Endothelial cell of umbilical vein (primary cell): ENCODE measurements around the gene SCAPER. TPM values are rescaled to one million over a fixed set of nuclear protein-coding genes. Genes with fewer than 3 reads are reported as not detected.
"Not testable (repeated sequence)": the region's sequence is repeated elsewhere in the genome, so short reads cannot be mapped to it uniquely, and the experiment has no call there.

Experiments
- BruUV-seq: library from RNA; stranded (reverse); fragments of 400-500 nt; replicated peaks from 2 replicates; lab custom pipeline; 2021; lab: Mats Ljungman, UMichigan
- CTCF ChIA-PET: fragments of 300-600, 350-600 bp; sonication (Branson Sonifier 250); formaldehyde crosslinking; loops from one replicate; lab custom pipeline; 2021; ENCODE audit warnings: antibody characterized with exemption, inconsistent platforms; lab: Charles Lee
- POLR2A ChIA-PET: fragments of 300-600, 350-600 bp; sonication (Branson Sonifier 250); formaldehyde crosslinking; loops from one replicate; lab custom pipeline; 2021; ENCODE audit warnings: antibody characterized with exemption, inconsistent platforms; lab: Charles Lee
- DNase-seq: peaks from one replicate; pipeline ENCODE4 v3.0.0-alpha.2; 2011; ENCODE audit warnings: low read depth, low spot score
- FAIRE-seq: peaks from 2 replicates; lab custom pipeline; 2011; peaks lifted over from hg19 to GRCh38; lab: Jason Lieb, UNC
- H2AFZ ChIP-seq: 2 replicates; pipeline ENCODE4 v1.6.0; 2012; ENCODE audit warnings: low read depth, low read length, control low read depth, inconsistent platforms
- H3K27ac ChIP-seq: 2 replicates; pipeline ENCODE4 v1.5.1; 2011; ENCODE audit warnings: low read depth, mild to moderate bottlenecking, control low read depth, low read length, moderate library complexity; ENCODE audit not compliant: insufficient read depth
- H3K27me3 ChIP-seq, 2 experiments: 2 replicates each; pipeline versions ENCODE4 v1.6.0 to v1.6.1; 2011; ENCODE audit warnings: low read length in 2 of 2, mixed read lengths in 1 of 2; ENCODE audit not compliant: control insufficient read depth in 2 of 2, insufficient read depth in 2 of 2
- H3K36me3 ChIP-seq, 2 experiments: 2 replicates in 1 of 2; 3 replicates in 1 of 2; pipeline ENCODE4 v1.5.1; 2011; ENCODE audit warnings: low read length in 2 of 2, mild to moderate bottlenecking in 1 of 2, moderate library complexity in 1 of 2; ENCODE audit not compliant: control insufficient read depth in 2 of 2, insufficient read depth in 2 of 2; ENCODE audit errors: extremely low read depth in 1 of 2
- H3K4me1 ChIP-seq: 3 replicates; pipeline ENCODE4 v1.5.1; 2011; ENCODE audit warnings: mild to moderate bottlenecking, low read length; ENCODE audit not compliant: control insufficient read depth, insufficient read depth; ENCODE audit errors: extremely low read depth
- H3K4me2 ChIP-seq: 2 replicates; pipeline ENCODE4 v1.6.1; 2011; ENCODE audit warnings: low read length, control low read depth, mixed read lengths; ENCODE audit not compliant: insufficient read depth
- H3K4me3 ChIP-seq, 3 experiments: fragments of 200-600 bp in 1 of 3; sonication (generic), shearing (Covaris generic) in 1 of 3; replicated peaks in 1 of 3; 2 replicates each; pipeline ENCODE4 v1.5.1; 2011 to 2016; ENCODE audit warnings: control low read depth in 3 of 3, low read length in 3 of 3, mild to moderate bottlenecking in 2 of 3, inconsistent platforms in 1 of 3, low read depth in 1 of 3, moderate library complexity in 1 of 3; ENCODE audit not compliant: insufficient read depth in 1 of 3
- H3K79me2 ChIP-seq: 2 replicates; pipeline ENCODE4 v1.6.0; 2012; ENCODE audit warnings: low read length, inconsistent platforms; ENCODE audit not compliant: control insufficient read depth, insufficient read depth
- H3K9ac ChIP-seq: replicated peaks from 2 replicates; pipeline ENCODE3; 2011; ENCODE audit warnings: low read length, control low read depth; ENCODE audit not compliant: insufficient read depth; ENCODE audit errors: extremely low read depth
- H3K9me1 ChIP-seq: replicated peaks from 3 replicates; pipeline ENCODE4 v1.6.0; 2011; ENCODE audit warnings: mild to moderate bottlenecking, low read length; ENCODE audit not compliant: control insufficient read depth, insufficient read depth; ENCODE audit errors: extremely low read depth
- H3K9me3 ChIP-seq: replicated peaks from 2 replicates; pipeline ENCODE4 v1.5.1; 2012; ENCODE audit warnings: low read length, inconsistent platforms; ENCODE audit not compliant: control insufficient read depth, insufficient read depth
- H4K20me1 ChIP-seq: replicated peaks from 2 replicates; pipeline ENCODE3; 2011; ENCODE audit warnings: mild to moderate bottlenecking, low read length; ENCODE audit not compliant: control insufficient read depth, insufficient read depth; ENCODE audit errors: extremely low read depth
- EZH2 ChIP-seq: IDR thresholded peaks from 2 replicates; pipeline ENCODE4 v1.6.1; 2012; ENCODE audit warnings: borderline replicate concordance, low read depth, mild to moderate bottlenecking, moderate library complexity, low read length, inconsistent platforms; ENCODE audit not compliant: severe bottlenecking
- FOS ChIP-seq: IDR thresholded peaks from 2 replicates; pipeline ENCODE4 v1.6.1; 2011; ENCODE audit warnings: mild to moderate bottlenecking, low read length, moderate library complexity, borderline replicate concordance; ENCODE audit not compliant: insufficient read depth
- GATA2 ChIP-seq: IDR thresholded peaks from 2 replicates; pipeline ENCODE4 v1.7.0; 2011; ENCODE audit warnings: low read depth, mild to moderate bottlenecking, moderate library complexity, mixed read lengths, low read length; ENCODE audit not compliant: insufficient read length, insufficient read depth
- JUN ChIP-seq: IDR thresholded peaks from 2 replicates; pipeline ENCODE4 v1.6.1; 2011; ENCODE audit warnings: borderline replicate concordance, low read depth; ENCODE audit not compliant: insufficient read length, insufficient read depth
- MYC ChIP-seq: IDR thresholded peaks from one replicate; pipeline ENCODE4 v1.6.1; 2011; ENCODE audit warnings: mild to moderate bottlenecking, low read depth, low read length
- POLR2A ChIP-seq: IDR thresholded peaks from 2 replicates; pipeline ENCODE4 v1.6.1; 2012; ENCODE audit warnings: low read depth, mild to moderate bottlenecking, control low read depth, low read length
- POLR2AphosphoS5 ChIP-seq: IDR thresholded peaks from 2 replicates; pipeline ENCODE4 v1.6.1; 2012; ENCODE audit warnings: low read depth, mild to moderate bottlenecking, control low read depth, low read length, moderate library complexity; ENCODE audit not compliant: insufficient read depth
- dilution Hi-C: fragments of 300-500 bp; cut with MboI; formaldehyde crosslinking; loops from one replicate; pipeline ENCODE4 v1.15.0; 2019; ENCODE audit warnings: low sequenced_read_pairs; ENCODE audit not compliant: extremely low pct_ligation_motif_present
- intact Hi-C: fragments of 100-400 bp; cut with micrococcal nuclease; formaldehyde crosslinking; loops from one replicate; pipeline ENCODE4 v1.10.0; 2022
- polyA plus RNA-seq, 4 experiments: library from polyadenylated mRNA; depleted of rRNA in 3 of 4; stranded (reverse) in 3 of 4; unstranded in 1 of 4; fragments of >200 nt; gene quantifications; 2 replicates each; pipeline versions ENCODE4 v1.2.1 to v1.2.3, GENCODE V29; 2011 to 2012; ENCODE audit warnings: missing spikeins in 1 of 4
- total RNA-seq: library from RNA; stranded (reverse); gene quantifications from 2 replicates; pipeline ENCODE4 v1.2.3, GENCODE V29; 2021
- TF ChIP-seq, protein P1 (sequence below), 2 donors: IDR thresholded peaks; 1 replicate in 1 of 2; 2 replicates in 1 of 2; pipeline ENCODE4 v1.5.1; 2011; ENCODE audit warnings: low read length in 2 of 2, mild to moderate bottlenecking in 2 of 2, moderate library complexity in 2 of 2, control low read depth in 1 of 2, inconsistent platforms in 1 of 2, low read depth in 1 of 2; ENCODE audit not compliant: insufficient read depth in 1 of 2; ENCODE audit errors: extremely low read depth in 1 of 2
- TF ChIP-seq, protein P2 (sequence below): IDR thresholded peaks from 2 replicates; pipeline ENCODE4 v1.6.1; 2011; ENCODE audit not compliant: insufficient read depth, insufficient read length

Gene SCAPER
- total and polyA plus RNA-seq, 2 donors (not counting 3 experiments of a cell fraction or from before 2014, with no cell fraction given), result 2.7 to 12.7 TPM

DNA sequence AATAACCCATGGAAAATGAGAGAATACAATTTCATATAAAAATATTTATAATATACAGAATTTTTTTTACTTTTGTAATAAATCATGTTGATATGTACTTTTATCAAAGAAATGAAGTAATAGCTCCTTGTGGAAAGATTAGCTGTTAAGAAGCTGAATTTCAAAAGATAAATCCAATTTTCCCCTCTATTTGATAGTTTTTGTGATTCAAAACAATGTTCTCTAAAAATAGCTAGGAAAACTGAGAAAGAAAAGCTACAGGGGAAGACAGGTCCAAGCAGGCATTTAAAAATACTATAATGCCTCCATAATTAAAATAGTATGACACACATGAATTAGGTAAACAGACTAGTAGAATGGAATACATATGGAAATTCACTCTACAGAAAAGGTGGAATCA is 44.9 kb downstream of the SCAPER start:
- Histone ChIP-seq H2AFZ (no peak overlapping the region), H4K20me1 (no peaks in the 10 kb centered on the region), H3K4me1 (no peaks in the 10 kb centered on the region), H3K4me2 (no peak overlapping the region), H3K4me3 (no peak overlapping the region), H3K9ac (no peak overlapping the region), H3K79me2 (no peaks in the 10 kb centered on the region), H3K9me1 (no peaks in the 10 kb centered on the region), H3K27ac (no peak overlapping the region), H3K36me3 (no peaks in the 10 kb centered on the region), H3K27me3 (no peaks in the 10 kb centered on the region), H3K9me3 (no peaks in the 10 kb centered on the region)
- no peak for DNase-seq
- intact Hi-C loops (loop anchor here (10.0 kb wide), 1 partner anchor 515 kb away; no protein-coding TSS in a partner anchor), dilution Hi-C loops (no loop called here)
- FAIRE-seq, result no peak
- TF ChIP-seq GATA2 (no peak), MYC (no peak), POLR2A (no peak), FOS (no peak), JUN (no peak), POLR2AphosphoS5 (no peak), EZH2 (no peak)
- TF ChIP-seq, protein P1, sequence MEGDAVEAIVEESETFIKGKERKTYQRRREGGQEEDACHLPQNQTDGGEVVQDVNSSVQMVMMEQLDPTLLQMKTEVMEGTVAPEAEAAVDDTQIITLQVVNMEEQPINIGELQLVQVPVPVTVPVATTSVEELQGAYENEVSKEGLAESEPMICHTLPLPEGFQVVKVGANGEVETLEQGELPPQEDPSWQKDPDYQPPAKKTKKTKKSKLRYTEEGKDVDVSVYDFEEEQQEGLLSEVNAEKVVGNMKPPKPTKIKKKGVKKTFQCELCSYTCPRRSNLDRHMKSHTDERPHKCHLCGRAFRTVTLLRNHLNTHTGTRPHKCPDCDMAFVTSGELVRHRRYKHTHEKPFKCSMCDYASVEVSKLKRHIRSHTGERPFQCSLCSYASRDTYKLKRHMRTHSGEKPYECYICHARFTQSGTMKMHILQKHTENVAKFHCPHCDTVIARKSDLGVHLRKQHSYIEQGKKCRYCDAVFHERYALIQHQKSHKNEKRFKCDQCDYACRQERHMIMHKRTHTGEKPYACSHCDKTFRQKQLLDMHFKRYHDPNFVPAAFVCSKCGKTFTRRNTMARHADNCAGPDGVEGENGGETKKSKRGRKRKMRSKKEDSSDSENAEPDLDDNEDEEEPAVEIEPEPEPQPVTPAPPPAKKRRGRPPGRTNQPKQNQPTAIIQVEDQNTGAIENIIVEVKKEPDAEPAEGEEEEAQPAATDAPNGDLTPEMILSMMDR (IDR thresholded peaks at IDR 0.05; ENCODE audit: extremely low read depth in 1 of 2, insufficient read depth in 1 of 2, low read depth in 1 of 2, low read length in 2 of 2), result no peak
- TF ChIP-seq, protein P2, sequence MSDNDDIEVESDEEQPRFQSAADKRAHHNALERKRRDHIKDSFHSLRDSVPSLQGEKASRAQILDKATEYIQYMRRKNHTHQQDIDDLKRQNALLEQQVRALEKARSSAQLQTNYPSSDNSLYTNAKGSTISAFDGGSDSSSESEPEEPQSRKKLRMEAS, result no peak
- ChIA-PET POLR2A (no interaction called here), CTCF (interaction anchor here (0.9 to 1.8 kb wide), 5 partner anchors 11 to 713 kb away, joined by 3 to 4 read pairs (median 3); no protein-coding TSS in a partner anchor)
- BruUV-seq, result no TSS peak

DNA sequence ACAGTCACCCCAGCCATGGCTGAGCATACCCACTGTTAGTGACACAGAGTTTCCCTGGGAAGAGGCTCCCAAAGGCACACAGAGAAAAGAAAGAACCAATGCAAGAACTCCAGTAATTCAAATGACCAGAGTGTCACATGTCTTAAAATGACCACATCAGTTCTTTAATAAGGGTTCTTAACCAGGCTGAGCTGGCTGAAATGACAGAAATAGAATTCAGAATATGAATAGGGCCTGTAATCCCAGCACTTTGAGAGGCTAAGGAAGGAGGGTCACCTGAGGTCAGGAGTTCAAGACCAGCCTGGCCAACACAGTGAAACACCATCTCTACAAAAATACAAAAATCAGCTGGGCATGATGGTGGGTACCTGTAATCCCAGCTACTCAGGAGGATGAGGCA is 54.8 kb downstream of the SCAPER start:
- dilution Hi-C loops, CTCF ChIA-PET, POLR2A ChIA-PET, H3K4me2 ChIP-seq, H3K79me2 ChIP-seq, H3K9me3 ChIP-seq, H3K4me3 ChIP-seq, H2AFZ ChIP-seq, H3K9me1 ChIP-seq, intact Hi-C loops, H3K36me3 ChIP-seq, BruUV-seq, H3K27ac ChIP-seq, H3K27me3 ChIP-seq, H4K20me1 ChIP-seq, H3K9ac ChIP-seq, DNase-seq, H3K4me1 ChIP-seq, FAIRE-seq: not testable (repeated sequence)
